Fibroblast of villous mesenchyme (primary cell): ENCODE measurements around the gene PRICKLE2. TPM values are rescaled to one million over a fixed set of nuclear protein-coding genes. Genes with fewer than 3 reads are reported as not detected.
A peak's percentile ranks its signal among the peaks of the same experiment; 100 is the strongest.
"Not testable (repeated sequence)": the region's sequence is repeated elsewhere in the genome, so short reads cannot be mapped to it uniquely, and the experiment has no call there.

Experiments
- DNase-seq: peaks from one replicate; pipeline ENCODE4 v3.0.0-alpha.2; 2010; ENCODE audit warnings: low read depth
- H3K4me3 ChIP-seq: 2 replicates; pipeline ENCODE4 v1.5.1; 2011; ENCODE audit warnings: low read depth, mild to moderate bottlenecking, low read length
- total RNA-seq: library from RNA; depleted of rRNA; stranded (reverse); fragments of >200 nt; gene quantifications from 2 replicates; pipeline ENCODE4 v1.2.3, GENCODE V29; 2012
- TF ChIP-seq, protein P1 (sequence below): IDR thresholded peaks from 2 replicates; pipeline ENCODE4 v1.5.1; 2012; ENCODE audit warnings: low read depth, mild to moderate bottlenecking, low read length; ENCODE audit not compliant: insufficient read depth

PRICKLE2 gene
- total RNA-seq, 1 donor = 36.3 TPM

GRCh38 chr3:64097920-64098319 lies 127.3 kb downstream of the PRICKLE2 start:
- TF ChIP-seq, protein P1, sequence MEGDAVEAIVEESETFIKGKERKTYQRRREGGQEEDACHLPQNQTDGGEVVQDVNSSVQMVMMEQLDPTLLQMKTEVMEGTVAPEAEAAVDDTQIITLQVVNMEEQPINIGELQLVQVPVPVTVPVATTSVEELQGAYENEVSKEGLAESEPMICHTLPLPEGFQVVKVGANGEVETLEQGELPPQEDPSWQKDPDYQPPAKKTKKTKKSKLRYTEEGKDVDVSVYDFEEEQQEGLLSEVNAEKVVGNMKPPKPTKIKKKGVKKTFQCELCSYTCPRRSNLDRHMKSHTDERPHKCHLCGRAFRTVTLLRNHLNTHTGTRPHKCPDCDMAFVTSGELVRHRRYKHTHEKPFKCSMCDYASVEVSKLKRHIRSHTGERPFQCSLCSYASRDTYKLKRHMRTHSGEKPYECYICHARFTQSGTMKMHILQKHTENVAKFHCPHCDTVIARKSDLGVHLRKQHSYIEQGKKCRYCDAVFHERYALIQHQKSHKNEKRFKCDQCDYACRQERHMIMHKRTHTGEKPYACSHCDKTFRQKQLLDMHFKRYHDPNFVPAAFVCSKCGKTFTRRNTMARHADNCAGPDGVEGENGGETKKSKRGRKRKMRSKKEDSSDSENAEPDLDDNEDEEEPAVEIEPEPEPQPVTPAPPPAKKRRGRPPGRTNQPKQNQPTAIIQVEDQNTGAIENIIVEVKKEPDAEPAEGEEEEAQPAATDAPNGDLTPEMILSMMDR = no peak
- H3K4me3 ChIP-seq = no peak overlapping the region
- DNase-seq = no peak

DNA sequence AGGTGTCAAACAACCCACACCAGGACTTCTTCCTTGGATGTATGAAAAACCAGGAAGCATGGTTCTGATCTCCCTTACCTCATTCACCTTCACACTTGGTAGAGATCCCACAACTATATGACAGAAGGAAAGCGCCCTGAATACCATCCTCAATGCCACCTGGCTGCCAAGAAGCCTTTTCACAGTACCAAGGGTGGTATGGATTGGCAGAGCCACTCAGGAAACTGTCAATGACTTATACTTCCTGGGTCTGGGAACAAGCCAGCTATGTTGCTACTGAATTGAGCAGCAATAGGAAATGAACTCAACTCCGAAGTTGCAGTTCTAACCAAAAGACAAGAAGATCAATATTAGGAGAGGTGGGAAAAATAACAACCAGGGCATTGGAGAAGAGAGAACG lies 129.5 kb downstream of the PRICKLE2 start:
- TF ChIP-seq, protein P1 = no peak
- DNase-seq = no peak
- H3K4me3 ChIP-seq = no peak overlapping the region

DNA sequence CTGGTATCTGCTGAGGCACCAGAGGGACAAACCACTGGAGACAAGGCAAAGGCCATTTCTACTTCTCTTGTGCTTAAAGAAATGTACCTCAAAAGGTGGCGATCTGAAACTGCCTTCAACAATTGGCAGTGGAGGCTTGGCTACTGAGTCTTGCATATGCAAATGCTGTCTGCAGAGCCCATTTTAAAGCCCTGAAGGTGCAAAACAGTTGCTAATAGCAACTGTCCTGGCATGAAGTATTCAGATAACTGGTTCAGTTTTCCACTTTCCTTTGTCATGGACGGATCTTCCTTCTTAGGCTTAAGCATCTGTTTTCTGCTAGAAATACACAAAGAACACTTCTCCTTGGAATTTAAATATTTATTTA lies 130.6 kb downstream of the PRICKLE2 start:
- no peak overlapping the region for H3K4me3 ChIP-seq
- TF ChIP-seq, protein P1 = no peak
- DNase-seq = no peak

DNA sequence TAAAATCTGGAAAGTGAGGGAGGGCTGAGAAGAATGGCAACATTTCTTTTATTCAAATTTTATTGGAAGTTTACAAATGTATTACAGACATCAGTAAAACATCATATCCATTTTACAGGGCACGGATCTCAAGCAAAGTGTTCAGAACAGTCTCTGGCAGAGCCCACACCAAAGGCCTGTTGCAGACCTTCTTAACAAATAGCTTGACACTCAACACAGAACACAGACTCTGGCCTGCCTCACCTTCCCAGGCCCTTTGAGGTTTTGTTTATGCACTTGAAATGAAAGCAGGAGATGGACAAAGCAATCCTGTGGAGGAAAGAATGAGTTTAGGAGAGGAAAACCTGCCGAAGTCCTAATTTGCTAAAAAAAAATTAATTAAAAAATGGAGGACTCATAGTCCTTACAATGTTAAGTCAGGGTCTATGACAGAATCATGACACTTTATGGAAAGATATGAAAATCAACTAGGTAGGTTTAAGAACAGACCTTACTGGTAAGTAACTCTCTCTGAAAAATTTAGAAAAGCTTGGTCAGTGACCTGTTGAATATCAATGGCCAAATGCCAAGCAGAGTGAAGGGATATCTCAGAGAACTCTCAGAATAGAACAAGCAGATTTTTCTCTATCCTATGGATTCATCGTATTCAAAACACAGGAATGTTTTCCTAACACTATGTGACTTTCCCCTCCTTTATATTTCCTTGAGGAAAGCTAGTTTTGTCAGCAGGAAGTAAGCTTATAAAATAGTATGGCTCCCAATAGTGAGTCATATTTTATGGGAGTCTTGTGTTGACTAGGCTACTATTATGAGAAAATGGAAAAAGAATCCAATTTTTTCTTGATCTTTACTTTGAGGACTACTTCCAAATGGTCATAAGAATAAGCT lies 131.2 kb downstream of the PRICKLE2 start:
- no peak overlapping the region for H3K4me3 ChIP-seq
- TF ChIP-seq, protein P1 = no peak
- no peak for DNase-seq

GRCh38 chr3:64093211-64093610 lies 132.1 kb downstream of the PRICKLE2 start:
- H3K4me3 ChIP-seq = no peak overlapping the region
- TF ChIP-seq, protein P1 = no peak
- DNase-seq = no peak

GRCh38 chr3:64091501-64091900 lies 133.8 kb downstream of the PRICKLE2 start:
- no peak overlapping the region for H3K4me3 ChIP-seq
- no peak for DNase-seq
- TF ChIP-seq, protein P1 = no peak

DNA sequence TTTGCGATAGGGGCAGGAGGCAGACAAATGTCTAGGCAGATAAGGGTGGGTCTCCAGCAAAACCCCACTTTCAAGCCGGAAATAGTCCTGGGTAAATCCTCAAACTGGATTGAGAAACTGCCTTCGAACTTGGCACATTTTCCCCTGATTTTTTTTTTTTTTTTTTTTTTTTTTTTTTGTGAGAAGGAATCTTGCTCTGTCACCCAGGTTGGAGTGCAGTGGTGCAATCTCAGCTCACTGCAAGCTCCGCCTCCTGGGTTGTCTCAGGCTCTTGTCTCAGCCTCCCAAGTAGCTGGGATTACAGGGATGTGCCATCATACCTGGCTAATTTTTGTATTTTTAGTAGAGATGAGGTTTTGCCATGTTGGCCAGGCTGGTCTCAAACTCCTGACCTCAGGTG lies 135.9 kb downstream of the PRICKLE2 start:
- H3K4me3 ChIP-seq = not testable (repeated sequence)
- DNase-seq = peak; percentile 72
